C4-2B (cell line): ENCODE results near the gene XXYLT1.

Experiments
- H3K27ac ChIP-seq: fragments of 450-650 bp; 2 replicates; pipeline ENCODE4 v1.5.1; 2017
- ZFX ChIP-seq: fragments of 450-650 bp; IDR thresholded peaks from 2 replicates; pipeline ENCODE4 v1.6.1; 2017
- TF ChIP-seq, protein P1 (sequence below): fragments of 450-650 bp; conservative IDR thresholded peaks from 2 replicates; pipeline ENCODE4 v1.5.1; 2017; ENCODE audit warnings: mild to moderate bottlenecking

Gene XXYLT1

DNA sequence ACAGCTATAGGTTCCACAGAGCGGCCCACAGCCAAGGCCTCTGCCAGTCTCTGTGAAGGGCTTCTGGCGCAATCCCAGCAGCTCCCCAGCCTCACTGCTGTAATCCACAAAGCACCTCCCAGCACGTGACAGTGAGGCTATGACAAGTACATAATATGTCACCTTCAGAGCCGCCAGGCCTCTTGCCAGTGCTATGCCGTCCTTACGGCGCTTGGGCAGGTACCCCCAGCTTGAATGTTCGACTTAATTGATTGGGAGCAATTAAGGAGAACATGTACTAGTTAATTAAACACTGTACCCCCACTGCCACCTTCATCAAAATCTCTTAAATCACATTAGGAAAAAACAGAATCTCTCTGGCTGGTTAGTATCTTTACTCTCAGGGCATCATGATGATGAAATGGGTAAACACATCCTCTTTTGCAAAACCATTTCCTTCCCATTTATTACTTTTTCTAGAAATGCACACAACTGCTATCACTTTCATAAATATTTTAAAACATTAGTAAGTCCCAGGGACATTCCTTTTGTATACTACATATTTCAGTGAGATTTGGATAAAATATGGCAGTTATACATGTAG lies 169.9 kb downstream of the XXYLT1 start:
- H3K27ac ChIP-seq, result peak overlapping the region; percentile 26
- TF ChIP-seq ZFX, result no peak
- TF ChIP-seq, protein P1, sequence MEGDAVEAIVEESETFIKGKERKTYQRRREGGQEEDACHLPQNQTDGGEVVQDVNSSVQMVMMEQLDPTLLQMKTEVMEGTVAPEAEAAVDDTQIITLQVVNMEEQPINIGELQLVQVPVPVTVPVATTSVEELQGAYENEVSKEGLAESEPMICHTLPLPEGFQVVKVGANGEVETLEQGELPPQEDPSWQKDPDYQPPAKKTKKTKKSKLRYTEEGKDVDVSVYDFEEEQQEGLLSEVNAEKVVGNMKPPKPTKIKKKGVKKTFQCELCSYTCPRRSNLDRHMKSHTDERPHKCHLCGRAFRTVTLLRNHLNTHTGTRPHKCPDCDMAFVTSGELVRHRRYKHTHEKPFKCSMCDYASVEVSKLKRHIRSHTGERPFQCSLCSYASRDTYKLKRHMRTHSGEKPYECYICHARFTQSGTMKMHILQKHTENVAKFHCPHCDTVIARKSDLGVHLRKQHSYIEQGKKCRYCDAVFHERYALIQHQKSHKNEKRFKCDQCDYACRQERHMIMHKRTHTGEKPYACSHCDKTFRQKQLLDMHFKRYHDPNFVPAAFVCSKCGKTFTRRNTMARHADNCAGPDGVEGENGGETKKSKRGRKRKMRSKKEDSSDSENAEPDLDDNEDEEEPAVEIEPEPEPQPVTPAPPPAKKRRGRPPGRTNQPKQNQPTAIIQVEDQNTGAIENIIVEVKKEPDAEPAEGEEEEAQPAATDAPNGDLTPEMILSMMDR, result no peak

DNA sequence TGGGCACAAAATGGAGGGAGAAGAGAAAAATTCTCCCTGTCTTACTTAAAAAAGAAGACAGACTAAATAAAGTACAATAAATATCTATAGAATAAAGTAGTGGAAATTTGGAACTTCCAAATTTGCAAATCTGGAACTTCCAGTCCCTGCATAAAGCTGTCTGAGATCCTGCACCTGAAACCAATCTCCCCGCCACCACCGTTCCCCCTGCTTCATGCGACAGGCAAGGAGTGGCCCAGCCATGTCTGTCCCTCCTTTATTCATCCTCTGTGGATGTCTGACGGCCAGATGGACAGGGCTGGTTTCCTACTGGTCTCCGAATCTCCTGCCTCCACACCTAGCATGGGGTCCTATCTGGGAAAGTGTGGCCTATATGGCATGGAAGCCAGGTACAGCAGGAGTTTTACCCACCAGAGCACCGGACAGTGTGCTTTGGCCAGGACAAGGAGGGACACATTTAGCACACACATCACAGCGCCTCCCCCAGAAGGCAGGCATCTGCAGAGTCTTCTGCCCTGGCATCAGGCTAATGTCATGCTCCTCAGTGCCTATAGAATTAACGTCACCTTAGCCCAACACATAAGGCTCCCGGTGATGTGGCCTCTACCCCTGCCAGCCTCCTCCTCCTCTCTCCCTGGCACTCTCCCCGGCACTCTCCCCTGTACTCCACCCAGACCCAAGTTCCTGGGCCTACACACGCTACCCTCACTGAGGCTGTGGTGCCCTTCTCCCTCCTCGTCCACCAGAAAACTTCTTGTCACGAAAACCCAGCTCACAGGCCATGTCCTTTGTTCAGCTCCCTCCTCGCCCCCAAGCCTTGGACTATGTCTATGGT lies 170.8 kb downstream of the XXYLT1 start:
- peak overlapping the region; percentile 26 for H3K27ac ChIP-seq
- no peak for TF ChIP-seq ZFX
- TF ChIP-seq, protein P1, result no peak

DNA sequence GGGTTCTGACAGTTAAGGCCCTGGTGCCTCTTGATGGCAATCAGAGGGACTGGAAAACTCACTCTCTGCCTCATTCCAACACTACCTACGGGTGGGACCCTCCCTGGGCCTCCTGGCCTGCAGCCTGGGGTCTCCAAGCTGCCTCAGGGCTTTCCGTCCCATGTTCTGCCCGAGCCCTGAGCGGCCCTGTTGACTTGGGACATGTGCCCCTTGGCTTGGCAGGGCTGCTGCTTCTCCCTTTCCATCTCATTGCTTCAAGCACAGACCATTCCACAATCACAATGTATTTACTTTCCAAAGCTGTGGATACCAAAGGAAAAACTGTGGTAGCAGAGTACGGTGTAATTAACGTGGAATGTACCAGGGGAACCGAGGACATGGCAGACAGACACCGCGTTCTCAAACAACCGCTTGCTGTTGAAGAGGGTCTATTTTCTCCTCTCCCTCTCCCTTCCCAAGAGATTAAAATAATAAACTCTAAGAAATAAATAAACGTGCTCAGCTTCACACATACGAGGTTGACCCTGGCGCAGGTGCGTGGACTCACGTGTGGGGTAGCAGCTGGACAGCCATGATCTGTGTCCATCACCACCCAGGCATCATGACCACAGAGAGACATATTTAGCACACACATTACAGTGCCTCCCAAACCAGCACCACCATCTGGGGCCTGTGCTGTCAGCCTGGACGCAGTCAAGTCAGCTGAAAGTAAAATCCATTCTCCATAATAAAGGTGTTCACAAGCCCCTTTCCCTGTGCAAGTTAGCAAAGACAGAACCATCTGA lies 172.0 kb downstream of the XXYLT1 start:
- H3K27ac ChIP-seq, result no peak overlapping the region
- TF ChIP-seq ZFX, result no peak

DNA sequence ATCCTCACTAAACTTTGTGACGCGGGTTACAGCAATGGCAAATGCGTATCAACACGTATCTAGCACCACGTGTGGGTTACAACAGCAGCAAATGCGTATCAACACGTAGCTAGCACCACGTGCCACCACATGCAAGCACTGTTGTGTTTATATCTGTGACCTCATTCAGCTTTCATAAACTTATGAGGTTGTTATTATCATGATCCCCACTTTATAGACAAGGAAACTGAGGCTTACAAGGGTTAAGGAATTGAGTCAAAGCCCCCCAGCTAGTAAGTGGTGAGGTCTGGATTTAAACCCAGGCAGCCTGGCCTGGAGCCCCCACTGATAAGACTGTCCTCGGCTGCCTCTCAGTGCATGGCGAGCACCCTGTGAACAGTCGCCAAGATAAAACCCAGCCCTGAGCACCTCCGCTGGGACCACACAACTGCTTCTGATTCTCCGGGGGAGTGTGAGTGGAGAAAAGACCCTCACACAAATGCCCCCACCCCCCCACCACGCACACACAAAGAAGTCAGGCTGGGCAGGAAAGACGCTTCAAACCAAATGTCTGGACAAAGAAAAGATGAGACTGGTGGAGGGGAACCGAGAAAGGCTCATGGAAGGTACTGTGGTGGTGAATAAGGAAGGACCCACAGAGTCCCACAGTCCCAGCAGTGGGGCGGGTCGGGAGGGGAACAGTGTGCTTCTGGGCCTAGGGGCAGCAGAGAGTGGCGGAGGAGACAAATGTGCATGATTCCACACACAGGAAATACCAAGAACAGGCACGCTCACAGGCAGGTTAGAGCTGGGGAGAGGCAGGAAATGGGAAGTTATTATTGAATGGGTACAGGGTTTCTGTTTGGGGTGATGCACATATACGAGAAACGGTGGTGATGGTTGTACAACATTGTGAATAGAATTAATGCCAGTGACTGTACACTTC lies 173.4 kb downstream of the XXYLT1 start:
- TF ChIP-seq ZFX, result no peak
- TF ChIP-seq, protein P1, result no peak
- H3K27ac ChIP-seq, result no peak overlapping the region

DNA sequence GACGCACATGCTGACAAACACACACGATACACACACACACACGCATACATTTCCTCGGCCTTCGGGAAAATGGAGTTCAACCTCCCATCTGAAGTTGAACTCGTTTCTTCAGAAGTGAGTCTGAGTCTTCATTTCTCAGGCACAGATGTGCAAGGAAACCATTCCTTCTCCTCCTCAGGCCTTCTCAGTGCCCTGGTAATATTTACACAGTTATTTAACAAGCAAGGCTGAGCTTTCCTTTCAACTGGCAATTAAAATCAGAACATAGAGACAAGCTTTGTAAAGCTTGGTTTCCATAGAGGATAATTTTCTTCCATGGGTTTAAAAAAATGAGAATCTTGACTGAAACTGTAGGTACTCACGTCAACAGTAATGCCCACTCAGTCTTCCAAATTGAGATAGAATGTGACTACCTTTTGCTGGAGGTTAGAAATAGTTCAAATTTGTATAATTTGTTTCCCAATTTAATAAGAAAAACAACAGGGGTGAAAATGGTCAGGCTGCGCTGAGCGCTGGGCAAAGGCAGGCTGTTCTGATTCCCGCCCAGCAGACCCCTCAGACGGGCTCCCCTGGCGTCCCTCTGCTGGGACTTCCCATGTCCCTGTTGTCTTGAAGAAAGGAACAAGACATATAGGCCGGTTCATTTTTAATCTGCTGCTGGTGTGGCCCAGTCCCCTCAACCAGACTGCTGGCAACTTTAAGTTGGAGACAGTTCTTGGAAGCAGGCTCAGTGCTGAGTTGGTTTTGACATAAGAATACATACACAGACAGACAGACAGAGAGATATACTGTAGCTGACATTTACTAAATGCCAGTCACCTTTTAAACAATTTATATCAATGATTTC lies 174.3 kb downstream of the XXYLT1 start:
- peak overlapping the region; percentile 12; the same call in 1 of the 2 replicates for H3K27ac ChIP-seq
- TF ChIP-seq ZFX, result no peak
- TF ChIP-seq, protein P1, result no peak

DNA sequence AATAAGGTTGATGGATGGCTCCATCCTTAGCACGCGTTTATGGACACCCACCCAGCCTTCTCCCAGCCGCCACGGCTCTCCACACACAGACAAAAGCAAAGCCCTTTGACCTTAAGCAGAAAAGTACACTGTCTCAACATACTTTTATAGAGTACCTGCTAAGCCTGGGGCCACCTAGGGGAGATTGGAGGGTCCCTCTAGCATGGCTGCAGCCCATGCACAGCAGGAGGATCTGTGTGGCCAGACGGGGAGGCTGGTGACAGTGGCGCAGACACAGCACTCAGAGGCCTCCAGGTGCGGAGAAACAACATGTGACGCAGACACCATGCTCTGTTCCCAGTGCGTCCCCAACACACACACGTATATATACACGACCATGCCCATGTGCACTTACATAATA lies 174.9 kb downstream of the XXYLT1 start:
- TF ChIP-seq, protein P1, result no peak
- no peak for TF ChIP-seq ZFX
- peak overlapping the region; percentile 12; the same call in 1 of the 2 replicates for H3K27ac ChIP-seq

DNA sequence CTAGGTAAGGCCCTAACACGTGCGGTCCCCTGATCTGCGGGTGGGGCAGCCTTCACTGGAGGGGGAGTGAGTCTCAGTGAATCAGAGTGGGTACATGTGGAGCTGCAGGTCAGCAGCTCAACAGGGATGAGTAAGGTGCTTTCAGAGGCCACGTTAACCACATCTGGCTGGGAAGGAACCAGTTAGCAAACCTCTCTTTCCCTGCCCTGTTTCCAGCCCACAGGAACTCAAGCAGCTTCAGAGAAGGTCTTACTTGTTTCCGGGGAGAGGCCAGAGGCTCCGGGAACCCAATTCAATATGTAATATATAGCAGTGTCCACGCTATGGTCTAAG lies 175.3 kb downstream of the XXYLT1 start:
- no peak overlapping the region for H3K27ac ChIP-seq
- TF ChIP-seq, protein P1, result no peak
- no peak for TF ChIP-seq ZFX
